Left lung (tissue), 10 donors: ENCODE measurements around the gene RASAL2. TPM values are rescaled to one million over a fixed set of nuclear protein-coding genes. Genes with fewer than 3 reads are reported as not detected.

Experiments
- ATAC-seq: fragments of 200-7000 bp; cut with Tn5 transposase; one replicate; pipeline ENCODE4 v1.9.1; 2020; ENCODE audit warnings: moderate library complexity
- DNase-seq, 4 donors: peaks; one replicate each; pipeline ENCODE4 v3.0.0-alpha.2; 2013 to 2020
- H3K27ac ChIP-seq, 2 donors: fragments of 200-600 bp; sonication (generic) in 1 of 2; one replicate each; pipeline versions ENCODE4 v1.5.0 to v1.8.0; 2020 to 2021
- H3K27me3 ChIP-seq, 2 donors: fragments of 200-600 bp; sonication (generic) in 1 of 2; one replicate each; pipeline versions ENCODE4 v1.5.0 to v1.8.0; 2020 to 2021
- H3K36me3 ChIP-seq, 2 donors: fragments of 200-600 bp; sonication (generic) in 1 of 2; one replicate each; pipeline versions ENCODE4 v1.5.0 to v1.8.0; 2020 to 2021
- H3K4me1 ChIP-seq, 2 donors: fragments of 200-600 bp; one replicate each; pipeline ENCODE4 v1.8.0; 2021
- H3K4me3 ChIP-seq, 2 donors: fragments of 200-600 bp; sonication (generic) in 1 of 2; one replicate each; pipeline versions ENCODE4 v1.5.0 to v1.8.0; 2020 to 2021; ENCODE audit warnings: mild to moderate bottlenecking in 1 of 2
- H3K9me3 ChIP-seq, 2 donors: fragments of 200-600 bp; sonication (generic) in 1 of 2; one replicate each; pipeline versions ENCODE4 v1.5.0 to v1.8.0; 2020 to 2021
- intact Hi-C, 2 donors: fragments of 100-400 bp; cut with DNase I; formaldehyde crosslinking; loops; one replicate each; pipeline versions ENCODE4 v1.11.2 to v1.14.2; 2022
- polyA plus RNA-seq, 6 donors: library from polyadenylated mRNA; unstranded; fragments of 120-200 nt; gene quantifications; one replicate each; pipeline ENCODE4 v1.2.1, GENCODE V29; 2013; ENCODE audit not compliant: insufficient read length in 6 of 6
- total RNA-seq, 2 donors: library from RNA; stranded (reverse); fragmentation: NEBNext Ultra II Directional; extraction: Animal tissue kit (Norgen Biotek cat#: 25700); gene quantifications; one replicate each; pipeline ENCODE4 v1.2.1, GENCODE V29; 2021
- TF ChIP-seq, protein P1 (sequence below), 2 donors: fragments of 200-600 bp; sonication (generic) in 1 of 2; IDR thresholded peaks; one replicate each; pipeline versions ENCODE4 v1.5.0 to v1.8.0; 2021; ENCODE audit warnings: antibody characterized with exemption in 2 of 2
- donor health status: DM: no; HTN: yes; CAD: no.
- donor health status: DM: no; HTN: no; CAD: no.

The RASAL2 gene
- total and polyA plus RNA-seq, 8 donors, result 26.4 to 35.6 (median 29.5) TPM

- Histone ChIP-seq H3K9me3 (no peaks in the 10 kb centered on the region), H3K27me3 (no peaks in the 10 kb centered on the region), H3K36me3 (no peaks in the 10 kb centered on the region), H3K27ac (no peak overlapping the region), H3K4me3 (no peak overlapping the region), H3K4me1 (no peaks in the 10 kb centered on the region)
- ATAC-seq (no peak), DNase-seq (no peak)
- TF ChIP-seq, protein P1, sequence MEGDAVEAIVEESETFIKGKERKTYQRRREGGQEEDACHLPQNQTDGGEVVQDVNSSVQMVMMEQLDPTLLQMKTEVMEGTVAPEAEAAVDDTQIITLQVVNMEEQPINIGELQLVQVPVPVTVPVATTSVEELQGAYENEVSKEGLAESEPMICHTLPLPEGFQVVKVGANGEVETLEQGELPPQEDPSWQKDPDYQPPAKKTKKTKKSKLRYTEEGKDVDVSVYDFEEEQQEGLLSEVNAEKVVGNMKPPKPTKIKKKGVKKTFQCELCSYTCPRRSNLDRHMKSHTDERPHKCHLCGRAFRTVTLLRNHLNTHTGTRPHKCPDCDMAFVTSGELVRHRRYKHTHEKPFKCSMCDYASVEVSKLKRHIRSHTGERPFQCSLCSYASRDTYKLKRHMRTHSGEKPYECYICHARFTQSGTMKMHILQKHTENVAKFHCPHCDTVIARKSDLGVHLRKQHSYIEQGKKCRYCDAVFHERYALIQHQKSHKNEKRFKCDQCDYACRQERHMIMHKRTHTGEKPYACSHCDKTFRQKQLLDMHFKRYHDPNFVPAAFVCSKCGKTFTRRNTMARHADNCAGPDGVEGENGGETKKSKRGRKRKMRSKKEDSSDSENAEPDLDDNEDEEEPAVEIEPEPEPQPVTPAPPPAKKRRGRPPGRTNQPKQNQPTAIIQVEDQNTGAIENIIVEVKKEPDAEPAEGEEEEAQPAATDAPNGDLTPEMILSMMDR (IDR thresholded peaks at IDR 0.05), result no peak
- intact Hi-C loops, result no loop called here
Measured at GRCh38 chr1:178360421-178360820, 266.5 kb downstream of the RASAL2 start.

GRCh38 chr1:178361847-178362246, 267.9 kb downstream of the RASAL2 start:
- TF ChIP-seq, protein P1 (IDR thresholded peaks at IDR 0.05), result no peak
- ATAC-seq, result no peak
- Histone ChIP-seq H3K27me3 (no peaks in the 10 kb centered on the region), H3K27ac (no peak overlapping the region), H3K4me1 (no peaks in the 10 kb centered on the region), H3K9me3 (no peaks in the 10 kb centered on the region), H3K4me3 (no peak overlapping the region), H3K36me3 (no peaks in the 10 kb centered on the region)
- intact Hi-C loops, result no loop called here
- peak in 1 of 4 donors; percentile 55 for DNase-seq

DNA sequence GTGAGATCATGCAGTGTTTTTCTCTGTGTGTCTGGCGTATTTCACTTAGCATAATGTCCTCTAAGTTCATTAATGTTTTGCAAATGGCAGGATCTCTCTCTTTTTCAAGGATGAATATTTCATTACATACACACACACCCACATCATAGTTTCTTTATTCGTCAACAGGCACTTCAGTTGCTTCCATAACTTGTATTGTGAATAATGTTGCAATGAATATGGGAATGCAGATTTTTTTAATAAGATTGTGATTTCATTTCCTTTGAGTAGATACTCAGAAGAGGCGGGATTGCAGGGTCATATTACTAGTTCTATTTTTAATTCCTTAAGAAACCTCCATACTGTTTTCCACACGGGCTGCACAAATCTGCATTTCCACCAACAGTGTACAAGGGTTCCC, 268.8 kb downstream of the RASAL2 start:
- Histone ChIP-seq H3K4me3 (no peak overlapping the region), H3K27ac (no peak overlapping the region), H3K36me3 (no peaks in the 10 kb centered on the region), H3K4me1 (no peaks in the 10 kb centered on the region), H3K9me3 (no peaks in the 10 kb centered on the region), H3K27me3 (no peaks in the 10 kb centered on the region)
- intact Hi-C loops, result no loop called here
- TF ChIP-seq, protein P1 (IDR thresholded peaks at IDR 0.05), result no peak
- ATAC-seq (no peak), DNase-seq (no peak)

DNA sequence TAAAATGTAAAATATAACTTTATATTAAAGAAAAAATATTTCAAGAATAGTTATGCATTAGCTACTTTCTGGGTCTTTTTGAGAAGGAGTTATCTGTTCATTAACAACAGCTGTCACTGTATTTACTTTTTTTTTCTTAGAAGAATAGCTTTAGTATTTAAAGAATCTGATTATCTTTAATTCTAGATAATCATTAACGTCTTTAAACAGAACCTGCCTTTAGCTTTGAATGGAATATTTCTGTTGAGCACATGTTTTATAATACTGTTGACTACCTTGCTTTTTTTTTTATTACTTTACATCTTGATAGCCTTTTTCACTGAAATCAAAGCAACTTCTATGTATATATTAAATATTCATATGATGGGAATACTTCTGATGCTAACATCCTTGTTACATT, 270.9 kb downstream of the RASAL2 start:
- H3K4me3 ChIP-seq, result no peak overlapping the region
- no peaks in the 10 kb centered on the region for H3K27me3 ChIP-seq
- intact Hi-C loops, result no loop called here
- no peak overlapping the region for H3K27ac ChIP-seq
- no peak for ATAC-seq
- H3K36me3 ChIP-seq, result no peaks in the 10 kb centered on the region
- no peaks in the 10 kb centered on the region for H3K9me3 ChIP-seq
- TF ChIP-seq, protein P1 (IDR thresholded peaks at IDR 0.05), result no peak
- H3K4me1 ChIP-seq, result no peaks in the 10 kb centered on the region
- DNase-seq, result no peak

DNA sequence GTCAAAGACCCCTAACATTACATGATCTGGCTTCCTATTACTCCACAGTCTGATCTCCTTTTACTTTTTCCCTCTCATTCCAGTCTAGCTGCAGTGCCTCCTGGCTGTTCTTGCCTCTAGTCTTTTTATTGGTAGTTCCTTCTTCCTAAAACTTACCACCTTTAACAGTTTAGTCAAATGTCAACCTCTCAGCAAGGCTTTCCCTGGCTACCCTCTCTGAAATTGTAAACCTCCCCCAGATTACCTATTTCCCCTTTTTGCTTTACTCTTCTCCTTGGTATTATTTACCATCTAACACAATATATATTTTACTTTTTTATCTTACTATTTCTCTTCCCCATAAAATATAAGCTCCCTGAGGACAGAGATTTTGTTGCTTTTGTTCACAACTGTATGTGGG, 273.2 kb downstream of the RASAL2 start:
- ATAC-seq, result no peak
- intact Hi-C loops, result no loop called here

More for the DNA sequence above, 273.2 kb downstream of the RASAL2 start:
- Histone ChIP-seq H3K27ac (no peak overlapping the region), H3K27me3 (no peaks in the 10 kb centered on the region), H3K36me3 (no peaks in the 10 kb centered on the region), H3K4me1 (no peaks in the 10 kb centered on the region), H3K4me3 (no peak overlapping the region), H3K9me3 (no peaks in the 10 kb centered on the region)
- TF ChIP-seq, protein P1 (IDR thresholded peaks at IDR 0.05), result no peak
- no peak for DNase-seq
